GM10248 (cell line): ENCODE measurements around the gene CADM1.

ENCODE experiments used
- CTCF ChIA-PET: fragments of 300-600 bp; sonication (Branson Sonifier 250); formaldehyde crosslinking; extraction: SDS; loops from one replicate; lab custom pipeline; 2021; ENCODE audit warnings: antibody characterized with exemption; lab: Yijun Ruan, JAX
- POLR2A ChIA-PET: fragments of 350-650 bp; sonication (Branson Sonifier 250); formaldehyde crosslinking; extraction: SDS; loops from one replicate; lab custom pipeline; 2020; ENCODE audit warnings: antibody characterized with exemption; lab: Yijun Ruan, JAX
- DNase-seq: peaks from one replicate; pipeline ENCODE4 v3.0.0; 2012; ENCODE audit errors: extremely low spot score
- TF ChIP-seq, protein P1 (sequence below): IDR thresholded peaks from 2 replicates; pipeline ENCODE4 v1.5.1; 2012; ENCODE audit warnings: mild to moderate bottlenecking, low read depth; ENCODE audit errors: extremely low read depth, missing control alignments, control extremely low read depth

CADM1 gene

DNA sequence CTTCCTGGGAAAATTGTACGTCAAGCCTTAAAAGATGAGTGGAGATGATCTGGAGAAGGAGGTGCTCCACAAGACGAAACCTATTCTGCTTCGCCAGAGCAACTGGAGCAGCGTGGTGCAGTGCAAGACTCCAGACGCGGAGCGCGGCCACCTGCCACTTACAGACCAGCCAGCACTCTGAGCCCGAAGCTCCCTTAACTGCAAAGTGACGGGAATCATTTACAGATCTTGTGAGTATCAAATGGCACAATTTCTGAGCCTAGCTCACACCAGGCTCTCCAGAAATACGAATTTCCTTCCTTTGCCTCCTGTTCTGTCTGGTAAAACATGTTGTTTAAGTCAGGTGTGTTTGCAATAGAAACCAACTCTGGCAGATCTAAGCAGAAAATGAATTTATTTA is 369.3 kb downstream of the CADM1 start:
- CTCF ChIA-PET, result no interaction called here
- POLR2A ChIA-PET, result no interaction called here
- TF ChIP-seq, protein P1, sequence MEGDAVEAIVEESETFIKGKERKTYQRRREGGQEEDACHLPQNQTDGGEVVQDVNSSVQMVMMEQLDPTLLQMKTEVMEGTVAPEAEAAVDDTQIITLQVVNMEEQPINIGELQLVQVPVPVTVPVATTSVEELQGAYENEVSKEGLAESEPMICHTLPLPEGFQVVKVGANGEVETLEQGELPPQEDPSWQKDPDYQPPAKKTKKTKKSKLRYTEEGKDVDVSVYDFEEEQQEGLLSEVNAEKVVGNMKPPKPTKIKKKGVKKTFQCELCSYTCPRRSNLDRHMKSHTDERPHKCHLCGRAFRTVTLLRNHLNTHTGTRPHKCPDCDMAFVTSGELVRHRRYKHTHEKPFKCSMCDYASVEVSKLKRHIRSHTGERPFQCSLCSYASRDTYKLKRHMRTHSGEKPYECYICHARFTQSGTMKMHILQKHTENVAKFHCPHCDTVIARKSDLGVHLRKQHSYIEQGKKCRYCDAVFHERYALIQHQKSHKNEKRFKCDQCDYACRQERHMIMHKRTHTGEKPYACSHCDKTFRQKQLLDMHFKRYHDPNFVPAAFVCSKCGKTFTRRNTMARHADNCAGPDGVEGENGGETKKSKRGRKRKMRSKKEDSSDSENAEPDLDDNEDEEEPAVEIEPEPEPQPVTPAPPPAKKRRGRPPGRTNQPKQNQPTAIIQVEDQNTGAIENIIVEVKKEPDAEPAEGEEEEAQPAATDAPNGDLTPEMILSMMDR, result no peak
- no peak for DNase-seq

GRCh38 chr11:115133475-115134209 is 370.6 kb downstream of the CADM1 start:
- TF ChIP-seq, protein P1, result no peak
- no peak for DNase-seq
- ChIA-PET POLR2A (no interaction called here), CTCF (interaction anchor here (0.8 to 2.6 kb wide), 3 partner anchors 10 to 360 kb away, joined by 3 to 10 read pairs (median 3); no protein-coding TSS in a partner anchor)

DNA sequence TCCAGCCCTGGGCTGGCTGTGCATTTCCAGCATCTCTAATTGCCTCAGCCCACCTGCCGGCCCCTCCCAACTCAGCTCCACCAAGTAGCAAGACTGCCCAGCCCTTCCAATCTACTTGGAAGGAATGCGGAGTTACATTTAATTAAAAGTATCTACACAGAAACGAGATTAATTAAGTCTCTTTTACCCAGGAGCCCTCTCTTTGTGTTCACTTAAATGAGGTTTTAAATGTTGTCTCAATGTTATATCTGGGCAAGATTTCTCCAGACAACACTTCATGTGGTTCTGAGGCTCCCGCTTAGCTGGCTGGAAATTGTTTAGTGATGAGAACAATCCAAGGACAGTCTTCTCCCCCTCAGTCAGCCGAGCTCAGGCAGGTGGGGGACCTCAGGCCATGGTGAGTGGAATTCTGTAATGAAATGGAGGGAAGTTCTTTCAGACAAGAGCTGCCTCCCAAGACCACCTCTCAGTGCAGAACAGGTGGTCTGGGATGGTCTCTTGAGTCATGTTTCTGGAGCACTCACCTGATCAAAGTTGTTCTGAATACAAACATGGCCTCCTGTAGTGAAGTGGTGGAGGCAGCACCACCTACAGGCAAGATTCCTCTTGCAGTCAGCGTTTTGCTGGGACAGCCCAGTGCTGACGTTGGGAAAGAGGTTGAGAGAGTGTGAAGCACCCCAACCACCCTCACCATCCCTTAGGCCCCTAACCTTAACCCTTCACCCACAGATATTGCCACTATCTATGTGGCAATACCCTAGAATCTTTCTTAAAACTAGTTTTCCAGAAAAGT is 371.6 kb downstream of the CADM1 start:
- TF ChIP-seq, protein P1, result peak; percentile 33
- ChIA-PET CTCF (interaction anchor here (0.9 to 2.6 kb wide), 5 partner anchors 10 to 359 kb away, joined by 3 to 10 read pairs (median 3); no protein-coding TSS in a partner anchor), POLR2A (no interaction called here)
- peak; percentile 46 for DNase-seq

DNA sequence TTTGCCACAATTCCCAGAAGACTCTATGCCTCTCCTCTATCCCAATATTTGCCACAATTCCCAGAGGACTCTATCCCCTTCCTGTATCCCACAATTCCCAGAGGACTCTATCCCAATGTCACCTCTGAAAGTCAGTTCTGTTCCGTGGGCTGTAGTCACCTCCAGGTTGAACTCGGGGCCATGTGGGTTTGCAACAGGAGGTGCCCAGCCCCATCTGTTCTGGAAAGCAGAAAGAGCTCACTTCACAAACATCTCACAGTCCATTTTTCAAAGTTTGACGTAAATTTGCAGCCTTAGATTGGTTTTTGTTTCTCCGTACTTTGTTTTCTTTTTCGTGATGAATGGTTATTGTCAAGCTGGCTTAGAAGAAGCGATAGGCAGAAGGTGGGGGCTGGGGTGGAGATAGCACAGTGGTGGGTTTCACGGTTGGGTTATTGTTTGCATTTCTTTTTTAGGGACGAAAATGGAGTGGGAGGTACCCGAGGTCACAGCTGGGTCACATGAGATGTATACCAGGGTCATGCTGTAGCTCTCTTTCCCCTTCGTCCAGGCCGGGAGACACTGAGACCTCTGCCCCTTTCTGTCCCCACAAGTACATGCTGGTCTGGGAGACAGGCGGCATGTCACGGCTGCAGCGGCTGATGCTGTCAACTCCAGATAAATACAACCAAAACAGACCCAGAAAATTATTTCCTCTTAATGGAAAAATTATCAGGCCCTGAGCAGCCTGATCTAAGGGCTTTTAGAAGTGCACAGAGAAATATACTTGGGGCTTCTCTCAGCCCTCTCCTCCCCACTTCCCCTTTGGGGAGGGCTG is 374.5 kb downstream of the CADM1 start:
- ChIA-PET CTCF (interaction anchor here (1.1 to 1.6 kb wide), 2 partner anchors 10 to 29 kb away, joined by 3 to 6 read pairs; no protein-coding TSS in a partner anchor), POLR2A (no interaction called here)
- TF ChIP-seq, protein P1, result no peak
- DNase-seq, result no peak

DNA sequence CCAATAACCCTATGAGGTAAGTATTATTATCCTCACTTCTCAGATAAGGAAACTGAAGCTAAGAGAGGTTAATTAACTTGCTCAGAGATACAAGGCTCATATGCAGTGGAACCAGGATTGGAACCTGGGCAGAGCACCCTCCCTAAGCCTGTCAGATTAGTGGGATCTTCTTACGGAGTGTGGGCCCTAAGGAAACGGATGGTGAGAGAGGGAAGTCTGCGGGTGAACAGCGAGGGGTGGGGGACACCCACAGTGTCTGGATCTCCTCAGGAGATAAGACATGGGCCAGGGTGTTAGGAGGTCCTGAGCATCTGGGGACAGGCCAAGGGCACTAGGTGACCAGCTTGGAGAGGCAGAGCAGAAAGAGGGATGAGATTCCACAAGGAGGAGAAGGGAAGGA is 376.0 kb downstream of the CADM1 start:
- CTCF ChIA-PET, result interaction anchor here (1.6 kb wide), 1 partner anchor 12 kb away, joined by 6 read pairs; no protein-coding TSS in a partner anchor
- TF ChIP-seq, protein P1, result no peak
- no peak for DNase-seq
- POLR2A ChIA-PET, result no interaction called here

GRCh38 chr11:115127790-115128189 is 376.4 kb downstream of the CADM1 start:
- CTCF ChIA-PET, result no interaction called here
- POLR2A ChIA-PET, result no interaction called here
- no peak for DNase-seq
- TF ChIP-seq, protein P1, result no peak
